Peyer's patch (tissue), 4 donors: ENCODE data around the gene CDK5R1. TPM values are rescaled to one million over a fixed set of nuclear protein-coding genes. Genes with fewer than 3 reads are reported as not detected.

Experiments used
- DNase-seq, 3 donors: peaks; one replicate each; pipeline ENCODE4 v3.0.0-alpha.2; 2017 to 2019
- H3K27ac ChIP-seq, 4 donors: fragments of 200-600 bp; sonication (generic); one replicate each; pipeline ENCODE4 v1.5.1; 2016 to 2019
- H3K27me3 ChIP-seq, 2 donors: fragments of 200-600 bp; sonication (generic); one replicate each; pipeline ENCODE4 v1.5.1; 2019
- H3K36me3 ChIP-seq, 3 donors: fragments of 200-600 bp; sonication (generic); one replicate each; pipeline ENCODE4 v1.5.1; 2016 to 2019
- H3K4me1 ChIP-seq, 4 donors: fragments of 200-600 bp; sonication (generic); one replicate each; pipeline ENCODE4 v1.5.1; 2016 to 2019
- H3K4me3 ChIP-seq, 4 donors: fragments of 200-600 bp; sonication (generic); 1 replicate in 3 of 4; 2 replicates in 1 of 4; pipeline ENCODE4 v1.5.1; 2016 to 2019; ENCODE audit warnings: mild to moderate bottlenecking in 1 of 4
- H3K9me3 ChIP-seq, 4 donors: fragments of 200-600 bp; sonication (generic); one replicate each; pipeline ENCODE4 v1.5.1; 2016 to 2019; ENCODE audit warnings: mild to moderate bottlenecking in 1 of 4
- CTCF ChIP-seq, 6 experiments: fragments of 450-650 bp in 4 of 6; fragments of 200-600 bp in 2 of 6; sonication (generic) in 1 of 6; IDR thresholded peaks; one replicate each; pipeline ENCODE4 v1.5.1; 2017 to 2019; ENCODE audit warnings: antibody characterized with exemption in 6 of 6, mild to moderate bottlenecking in 3 of 6, moderate library complexity in 1 of 6
- POLR2A ChIP-seq, 2 donors: fragments of 450-650 bp; IDR thresholded peaks; one replicate each; pipeline ENCODE4 v1.5.1; 2017; ENCODE audit warnings: antibody characterized with exemption in 2 of 2, mild to moderate bottlenecking in 2 of 2, moderate library complexity in 2 of 2
- small RNA-seq, 2 donors: library from RNA; depleted of rRNA; stranded (forward); fragments of <200 nt; gene quantifications; one replicate each; pipeline ENCODE3, GENCODE V24; 2016
- total RNA-seq, 4 donors: library from RNA; depleted of rRNA; stranded (reverse); fragments of >200 nt; gene quantifications; one replicate each; pipeline ENCODE4 v1.1.0, GENCODE V29; 2016

The CDK5R1 gene
- total RNA-seq, 4 donors from 2014 or later = 0.88 to 1.9 (median 1.2) TPM; not detected in 1

DNA sequence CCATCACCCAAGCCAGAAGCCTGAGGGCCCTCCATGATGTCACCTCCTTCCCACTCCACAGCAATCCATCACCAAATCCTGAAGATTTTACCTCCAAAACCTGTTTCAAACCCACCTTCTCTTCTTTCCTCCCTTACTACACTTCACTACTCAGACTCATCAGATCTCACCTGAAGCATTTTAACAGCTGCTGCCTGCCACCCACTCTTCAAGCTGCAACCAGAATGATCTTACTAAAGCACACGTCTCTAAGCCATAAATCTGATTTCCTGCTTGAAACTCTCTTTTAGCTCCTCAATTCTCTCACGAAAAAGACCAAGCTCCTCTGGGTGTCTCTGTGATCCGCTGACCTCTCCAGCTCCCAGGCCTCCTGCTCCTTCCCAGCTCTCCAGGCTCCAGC lies 46.5 kb downstream of the CDK5R1 start:
- no peak for TF ChIP-seq CTCF (IDR thresholded peaks at IDR 0.05)
- no peak for TF ChIP-seq POLR2A (IDR thresholded peaks at IDR 0.05)
- no peak overlapping the region for H3K4me3 ChIP-seq
- DNase-seq = no peak
- H3K27ac ChIP-seq = no peak overlapping the region
- H3K4me1 ChIP-seq = peaks cover 0 to 9% (median 0%) of the 10 kb centered on the region in 4 donors
- no peaks in the 10 kb centered on the region for H3K9me3 ChIP-seq
- no peaks in the 10 kb centered on the region for H3K27me3 ChIP-seq
- H3K36me3 ChIP-seq = peaks cover 0 to 3% (median 0%) of the 10 kb centered on the region in 3 donors

- H3K27me3 ChIP-seq = no peaks in the 10 kb centered on the region
- peaks cover 0 to 4% (median 0%) of the 10 kb centered on the region in 3 donors for H3K36me3 ChIP-seq
- no peaks in the 10 kb centered on the region for H3K9me3 ChIP-seq
- H3K4me3 ChIP-seq = no peak overlapping the region
- H3K4me1 ChIP-seq = peaks cover 0 to 9% (median 0%) of the 10 kb centered on the region in 4 donors
- no peak for DNase-seq
- TF ChIP-seq POLR2A (IDR thresholded peaks at IDR 0.05) = no peak
- no peak for TF ChIP-seq CTCF (IDR thresholded peaks at IDR 0.05)
- H3K27ac ChIP-seq = no peak overlapping the region
Measured at GRCh38 chr17:32536736-32537643, 50.2 kb downstream of the CDK5R1 start.

Small RNA genes within 50 kb of the gene (small RNA-seq; reads per million reads assigned to genes)
- gene RF00019 = 0 reads per million in 2 donors

Other genes with a start within 250 kb of the CDK5R1 start
- gene RHBDL3, start 221.2 kb upstream of the CDK5R1 start, total RNA-seq = under 1 TPM in 2 of 4 donors, not detected in 2; 0.28 to 0.40 TPM
- 10 to 100 TPM in 3 of 4 donors, 1 to 10 TPM in 1; 7.4 to 21.6 (median 14.3) TPM for gene C17orf75, start 144.8 kb upstream of the CDK5R1 start, total RNA-seq
- gene ZNF207, start 136.8 kb upstream of the CDK5R1 start, total RNA-seq = 100 to 1,000 TPM; 139 to 234 (median 184) TPM
- 10 to 100 TPM; 33.2 to 74.3 (median 52.5) TPM for gene PSMD11, start 42.5 kb upstream of the CDK5R1 start, total RNA-seq